Measurements from ENCODE around the gene TFRC. TPM values are rescaled to one million over a fixed set of nuclear protein-coding genes. Genes with fewer than 3 reads are reported as not detected.
"Not testable (repeated sequence)": the region's sequence is repeated elsewhere in the genome, so short reads cannot be mapped to it uniquely, and the experiment has no call there.

TFRC gene
- total RNA-seq, 1 donor = 138 TPM

- Histone ChIP-seq H3K27me3 (ENCODE audit: insufficient read depth, low read length) (no peaks in the 10 kb centered on the region), H3K9me3 (ENCODE audit: low read depth, low read length) (no peaks in the 10 kb centered on the region), H3K4me3 (ENCODE audit: low read length) (no peak overlapping the region), H3K4me1 (ENCODE audit: insufficient read depth, low read length) (no peaks in the 10 kb centered on the region)
Measured at GRCh38 chr3:196008387-196008786, 73.5 kb downstream of the TFRC start.

GRCh38 chr3:196007744-196008335 is 74.0 kb downstream of the TFRC start:
- H3K27me3 ChIP-seq (ENCODE audit: insufficient read depth, low read length) = no peaks in the 10 kb centered on the region
- no peaks in the 10 kb centered on the region for H3K4me1 ChIP-seq (ENCODE audit: insufficient read depth, low read length)
- H3K9me3 ChIP-seq (ENCODE audit: low read depth, low read length) = no peaks in the 10 kb centered on the region
- H3K4me3 ChIP-seq (ENCODE audit: low read length) = no peak overlapping the region

- H3K27me3 ChIP-seq (ENCODE audit: insufficient read depth, low read length); H3K9me3 ChIP-seq (ENCODE audit: low read depth, low read length); H3K4me3 ChIP-seq (ENCODE audit: low read length); H3K4me1 ChIP-seq (ENCODE audit: insufficient read depth, low read length): not testable (repeated sequence)
Measured at GRCh38 chr3:196005338-196005737, 76.6 kb downstream of the TFRC start.

GRCh38 chr3:196004359-196005052 is 77.4 kb downstream of the TFRC start:
- not testable (repeated sequence) for H3K4me1 ChIP-seq (ENCODE audit: insufficient read depth, low read length); H3K4me3 ChIP-seq (ENCODE audit: low read length); H3K9me3 ChIP-seq (ENCODE audit: low read depth, low read length); H3K27me3 ChIP-seq (ENCODE audit: insufficient read depth, low read length)

- Histone ChIP-seq H3K27me3 (ENCODE audit: insufficient read depth, low read length) (no peaks in the 10 kb centered on the region), H3K4me3 (ENCODE audit: low read length) (no peak overlapping the region)
Measured at GRCh38 chr3:196003611-196004010, 78.3 kb downstream of the TFRC start.

GRCh38 chr3:196002721-196003120 is 79.2 kb downstream of the TFRC start:
- H3K9me3 ChIP-seq (ENCODE audit: low read depth, low read length); H3K4me3 ChIP-seq (ENCODE audit: low read length): not testable (repeated sequence)

More at GRCh38 chr3:196003611-196004010, 78.3 kb downstream of the TFRC start:
- no peaks in the 10 kb centered on the region for H3K4me1 ChIP-seq (ENCODE audit: insufficient read depth, low read length)
- H3K9me3 ChIP-seq (ENCODE audit: low read depth, low read length) = no peaks in the 10 kb centered on the region

GRCh38 chr3:196001240-196001639 is 80.7 kb downstream of the TFRC start:
- not testable (repeated sequence) for H3K4me1 ChIP-seq (ENCODE audit: insufficient read depth, low read length); H3K27me3 ChIP-seq (ENCODE audit: insufficient read depth, low read length); H3K4me3 ChIP-seq (ENCODE audit: low read length); H3K9me3 ChIP-seq (ENCODE audit: low read depth, low read length)

More at GRCh38 chr3:196002721-196003120, 79.2 kb downstream of the TFRC start:
- not testable (repeated sequence) for H3K4me1 ChIP-seq (ENCODE audit: insufficient read depth, low read length); H3K27me3 ChIP-seq (ENCODE audit: insufficient read depth, low read length)

- not testable (repeated sequence) for H3K4me3 ChIP-seq (ENCODE audit: low read length); H3K9me3 ChIP-seq (ENCODE audit: low read depth, low read length); H3K27me3 ChIP-seq (ENCODE audit: insufficient read depth, low read length); H3K4me1 ChIP-seq (ENCODE audit: insufficient read depth, low read length)
Measured at GRCh38 chr3:196000360-196000950, 81.4 kb downstream of the TFRC start.

- Histone ChIP-seq H3K4me3 (ENCODE audit: low read length) (no peak overlapping the region), H3K4me1 (ENCODE audit: insufficient read depth, low read length) (no peaks in the 10 kb centered on the region), H3K27me3 (ENCODE audit: insufficient read depth, low read length) (no peaks in the 10 kb centered on the region), H3K9me3 (ENCODE audit: low read depth, low read length) (no peaks in the 10 kb centered on the region)
Measured at GRCh38 chr3:195999896-196000295, 82.0 kb downstream of the TFRC start.

Other genes starting within 250 kb of the TFRC start
- gene TNK2, start 173.5 kb downstream of the TFRC start, total RNA-seq = 36.4 TPM
- gene ZDHHC19, start 129.3 kb upstream of the TFRC start, total RNA-seq = not detected
- gene SLC51A, start 134.4 kb upstream of the TFRC start, total RNA-seq = 0.31 TPM
- 73.5 TPM for gene PCYT1A, start 205.6 kb upstream of the TFRC start, total RNA-seq
- gene DYNLT2B, start 236.2 kb upstream of the TFRC start, total RNA-seq = 2.2 TPM

Data from mononuclear cell (primary cell).